ENCODE measurements around the gene HKDC1.

DNA sequence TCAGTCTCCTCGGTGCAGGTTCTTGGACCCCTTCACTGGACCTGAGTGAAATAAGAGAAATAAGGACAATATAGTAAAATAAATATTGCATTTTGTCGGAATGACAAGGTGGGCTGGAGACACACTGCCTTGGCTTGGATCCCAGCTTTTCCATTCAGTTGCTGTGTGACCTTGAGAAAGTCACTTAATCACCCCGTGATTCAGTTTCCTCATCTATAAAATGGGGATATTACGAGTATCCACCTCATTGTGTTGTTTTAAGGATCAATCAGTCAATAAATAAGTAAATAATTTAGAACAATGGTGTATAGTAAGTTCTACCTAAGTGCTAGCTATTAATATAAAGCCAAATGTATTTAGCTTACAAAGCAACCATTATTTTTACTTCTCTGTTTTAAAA, 87.3 kb downstream of the HKDC1 start:
- no peak for TF ChIP-seq POLR2A (IDR thresholded peaks at IDR 0.05; ENCODE audit: low read depth)
- no peak for TF ChIP-seq POLR2AphosphoS5 (IDR thresholded peaks at IDR 0.05)
- TF ChIP-seq, protein P1, sequence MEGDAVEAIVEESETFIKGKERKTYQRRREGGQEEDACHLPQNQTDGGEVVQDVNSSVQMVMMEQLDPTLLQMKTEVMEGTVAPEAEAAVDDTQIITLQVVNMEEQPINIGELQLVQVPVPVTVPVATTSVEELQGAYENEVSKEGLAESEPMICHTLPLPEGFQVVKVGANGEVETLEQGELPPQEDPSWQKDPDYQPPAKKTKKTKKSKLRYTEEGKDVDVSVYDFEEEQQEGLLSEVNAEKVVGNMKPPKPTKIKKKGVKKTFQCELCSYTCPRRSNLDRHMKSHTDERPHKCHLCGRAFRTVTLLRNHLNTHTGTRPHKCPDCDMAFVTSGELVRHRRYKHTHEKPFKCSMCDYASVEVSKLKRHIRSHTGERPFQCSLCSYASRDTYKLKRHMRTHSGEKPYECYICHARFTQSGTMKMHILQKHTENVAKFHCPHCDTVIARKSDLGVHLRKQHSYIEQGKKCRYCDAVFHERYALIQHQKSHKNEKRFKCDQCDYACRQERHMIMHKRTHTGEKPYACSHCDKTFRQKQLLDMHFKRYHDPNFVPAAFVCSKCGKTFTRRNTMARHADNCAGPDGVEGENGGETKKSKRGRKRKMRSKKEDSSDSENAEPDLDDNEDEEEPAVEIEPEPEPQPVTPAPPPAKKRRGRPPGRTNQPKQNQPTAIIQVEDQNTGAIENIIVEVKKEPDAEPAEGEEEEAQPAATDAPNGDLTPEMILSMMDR (IDR thresholded peaks at IDR 0.05) = no peak
- TF ChIP-seq EP300 (IDR thresholded peaks at IDR 0.05) = no peak

Data from esophagus muscularis mucosa (tissue), 4 donors.